GOT3 (cell line): Measurements from ENCODE around the gene BTNL8.

Experiments
- DNase-seq: peaks from one replicate; lab custom pipeline; 2025; ENCODE audit warnings: mixed read lengths; lab: John Stamatoyannopoulos, UW

Gene BTNL8

GRCh38 chr5:180969406-180969805 lies 70.4 kb downstream of the BTNL8 start:
- DNase-seq: no peak

- DNase-seq: no peak
These were observed 71.4 kb downstream of the BTNL8 start for GRCh38 chr5:180970336-180970735.

GRCh38 chr5:180970875-180971274 lies 71.9 kb downstream of the BTNL8 start:
- DNase-seq: no peak

GRCh38 chr5:180974612-180975315 lies 75.8 kb downstream of the BTNL8 start:
- DNase-seq: no peak

- no peak for DNase-seq
These were observed 76.4 kb downstream of the BTNL8 start for GRCh38 chr5:180975338-180975737.

- no peak for DNase-seq
These were observed 77.6 kb downstream of the BTNL8 start for GRCh38 chr5:180976518-180976917.

GRCh38 chr5:180977852-180978251 lies 78.9 kb downstream of the BTNL8 start:
- no peak for DNase-seq

GRCh38 chr5:180982008-180982741 lies 83.2 kb downstream of the BTNL8 start:
- no peak for DNase-seq

GRCh38 chr5:180988016-180988415 lies 89.1 kb downstream of the BTNL8 start:
- no peak for DNase-seq

GRCh38 chr5:180988592-180988991 lies 89.6 kb downstream of the BTNL8 start, which contains the start of gene BTNL3:
TSS of gene BTNL3 (plus strand) at chr5:180988846. CDS start at chr5:180989029, 183 bp downstream.
- DNase-seq: no peak

- no peak for DNase-seq
These were observed 91.3 kb downstream of the BTNL8 start for GRCh38 chr5:180990086-180990881.

- no peak for DNase-seq
These were observed 91.9 kb downstream of the BTNL8 start for GRCh38 chr5:180990882-180991242.
